Skeletal muscle tissue (tissue), 4 donors: Measurements from ENCODE around the gene PPP1R36. TPM values are rescaled to one million over a fixed set of nuclear protein-coding genes. Genes with fewer than 3 reads are reported as not detected.

Experiments
- H3K27ac ChIP-seq: one replicate; pipeline ENCODE4 v1.7.0; 2013; ENCODE audit warnings: mild to moderate bottlenecking, low read depth, low read length, inconsistent platforms
- H3K27me3 ChIP-seq, 3 donors: one replicate each; pipeline ENCODE4 v1.7.0; 2013; ENCODE audit warnings: low read length in 3 of 3; ENCODE audit not compliant: control insufficient read depth in 3 of 3, insufficient read depth in 3 of 3
- H3K36me3 ChIP-seq, 3 donors: one replicate each; pipeline ENCODE4 v1.7.0; 2013; ENCODE audit warnings: low read length in 3 of 3; ENCODE audit not compliant: control insufficient read depth in 3 of 3, insufficient read depth in 3 of 3
- H3K4me1 ChIP-seq, 3 donors: one replicate each; pipeline ENCODE4 v1.7.0; 2013; ENCODE audit warnings: low read length in 3 of 3, mild to moderate bottlenecking in 3 of 3; ENCODE audit not compliant: control insufficient read depth in 3 of 3, insufficient read depth in 3 of 3
- H3K4me3 ChIP-seq, 3 donors: one replicate each; pipeline ENCODE4 v1.7.0; 2013; ENCODE audit warnings: low read length in 3 of 3
- H3K9ac ChIP-seq, 3 donors: one replicate each; pipeline ENCODE4 v1.7.0; 2013; ENCODE audit warnings: low read length in 3 of 3, mild to moderate bottlenecking in 3 of 3, moderate library complexity in 2 of 3, low read depth in 1 of 3
- H3K9me3 ChIP-seq, 3 donors: one replicate each; pipeline ENCODE4 v1.7.0; 2013; ENCODE audit warnings: low read length in 3 of 3; ENCODE audit not compliant: control insufficient read depth in 3 of 3
- total RNA-seq: library from RNA; depleted of rRNA; stranded (reverse); fragments of >200 nt; gene quantifications from one replicate; pipeline ENCODE4 v1.2.3, GENCODE V29; 2014
- donor health status: Osteomylitis.

PPP1R36 gene
- total RNA-seq, 1 donor from 2014 or later = 0.52 TPM

DNA sequence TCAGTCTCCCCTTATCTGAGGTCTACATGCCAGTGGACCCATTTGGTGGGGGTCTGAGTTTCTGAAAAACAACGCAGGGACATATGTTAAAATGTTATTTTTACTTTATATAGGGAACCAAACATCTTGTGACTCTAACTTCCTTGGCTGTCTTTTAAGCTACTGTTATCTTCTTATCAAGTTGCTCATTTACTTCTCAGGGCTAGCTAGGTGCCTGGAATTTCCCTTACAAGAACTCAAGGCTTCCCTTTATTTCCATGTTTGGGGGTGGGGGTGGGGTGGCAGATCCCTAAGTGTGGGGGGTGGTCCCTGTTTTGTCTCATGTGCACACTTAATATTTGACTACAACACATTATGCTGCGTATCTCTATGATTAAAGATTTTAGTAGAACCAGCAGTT, 31.6 kb downstream of the PPP1R36 start:
- Histone ChIP-seq H3K36me3 (no peaks in the 10 kb centered on the region), H3K9ac (no peak overlapping the region), H3K4me3 (no peak overlapping the region), H3K27ac (no peak overlapping the region), H3K9me3 (no peaks in the 10 kb centered on the region), H3K4me1 (peaks cover 16 to 22% (median 22%) of the 10 kb centered on the region in 3 donors), H3K27me3 (no peaks in the 10 kb centered on the region)

GRCh38 chr14:64581817-64582216, 32.1 kb downstream of the PPP1R36 start:
- Histone ChIP-seq H3K27ac (peak overlapping the region; percentile 21), H3K27me3 (no peaks in the 10 kb centered on the region), H3K4me1 (peaks cover 16 to 22% (median 22%) of the 10 kb centered on the region in 3 donors), H3K4me3 (peak overlapping the region in 2 of 3 donors; percentile 29 to 45), H3K9me3 (no peaks in the 10 kb centered on the region), H3K36me3 (no peaks in the 10 kb centered on the region), H3K9ac (no peak overlapping the region)

DNA sequence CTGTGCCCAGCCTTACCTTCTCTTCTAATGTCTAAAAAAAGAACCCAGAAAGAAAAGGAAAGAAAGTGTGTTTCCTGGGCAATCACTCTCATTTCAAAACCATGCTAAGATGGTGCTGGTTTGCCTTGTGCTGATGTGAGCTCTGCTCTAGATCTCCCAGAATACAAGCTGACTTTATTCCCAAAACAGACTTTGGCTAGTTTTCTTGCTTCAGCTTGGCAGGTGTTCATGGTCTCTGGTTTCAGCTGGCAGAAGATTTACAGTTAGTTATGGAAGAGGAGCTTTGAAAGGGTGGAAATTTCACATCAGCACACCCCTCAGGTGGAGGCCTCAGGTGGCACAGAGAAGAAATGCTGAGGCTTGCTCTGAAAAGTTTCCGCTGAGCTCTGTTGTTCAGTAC, 34.4 kb downstream of the PPP1R36 start:
- H3K9ac ChIP-seq = no peak overlapping the region
- peaks cover 16 to 22% (median 22%) of the 10 kb centered on the region in 3 donors for H3K4me1 ChIP-seq
- no peaks in the 10 kb centered on the region for H3K27me3 ChIP-seq
- H3K36me3 ChIP-seq = no peaks in the 10 kb centered on the region
- peak overlapping the region in 1 of 3 donors; percentile 14 for H3K4me3 ChIP-seq
- peak overlapping the region; percentile 78 for H3K27ac ChIP-seq
- H3K9me3 ChIP-seq = no peaks in the 10 kb centered on the region

DNA sequence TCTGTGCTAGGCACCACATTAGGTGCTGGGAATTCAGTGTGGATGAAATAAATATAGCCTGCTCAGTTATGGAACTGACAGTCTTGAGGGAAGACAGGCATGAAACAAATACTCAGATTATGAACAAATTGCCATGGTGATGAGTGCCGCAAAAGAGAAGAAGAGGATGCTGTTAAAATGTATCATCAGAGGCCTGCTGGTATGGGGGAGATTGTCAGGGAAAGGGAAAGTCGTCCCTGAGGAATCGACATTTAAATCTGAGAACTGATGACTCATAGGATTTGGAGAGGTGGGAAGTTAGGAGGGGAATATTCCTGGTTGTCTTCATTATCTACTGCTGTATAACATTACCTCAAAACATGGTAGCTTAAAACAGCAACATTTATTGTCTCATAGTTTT, 42.0 kb downstream of the PPP1R36 start:
- H3K4me1 ChIP-seq = no peaks in the 10 kb centered on the region
- H3K9ac ChIP-seq = no peak overlapping the region
- no peaks in the 10 kb centered on the region for H3K9me3 ChIP-seq
- H3K27me3 ChIP-seq = no peaks in the 10 kb centered on the region
- H3K36me3 ChIP-seq = no peaks in the 10 kb centered on the region
- no peak overlapping the region for H3K27ac ChIP-seq
- no peak overlapping the region for H3K4me3 ChIP-seq

DNA sequence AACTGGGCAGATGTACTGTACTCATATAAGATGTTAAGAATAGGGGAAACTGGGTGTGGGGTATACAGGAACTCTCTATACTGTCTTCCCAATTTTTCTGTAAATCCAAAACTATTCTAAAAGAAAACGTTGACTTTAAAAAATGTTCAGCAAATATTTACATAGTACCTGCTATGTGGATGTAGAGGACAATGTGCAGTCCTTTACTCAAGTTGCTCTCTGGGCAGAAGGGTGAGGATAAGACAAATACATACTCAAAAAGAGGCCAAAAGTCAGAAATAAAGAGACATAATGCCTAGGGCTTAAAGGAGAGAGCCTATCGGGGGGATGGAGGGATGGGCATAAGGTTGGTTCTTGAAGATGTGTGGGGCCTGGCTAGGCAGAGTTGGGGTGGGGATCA, 44.7 kb downstream of the PPP1R36 start:
- no peaks in the 10 kb centered on the region for H3K4me1 ChIP-seq
- no peaks in the 10 kb centered on the region for H3K27me3 ChIP-seq
- H3K36me3 ChIP-seq = no peaks in the 10 kb centered on the region
- H3K9me3 ChIP-seq = no peaks in the 10 kb centered on the region
- no peak overlapping the region for H3K4me3 ChIP-seq
- no peak overlapping the region for H3K9ac ChIP-seq
- H3K27ac ChIP-seq = no peak overlapping the region

- H3K9ac ChIP-seq = no peak overlapping the region
- no peaks in the 10 kb centered on the region for H3K9me3 ChIP-seq
- no peaks in the 10 kb centered on the region for H3K36me3 ChIP-seq
These were observed 48.6 kb downstream of the PPP1R36 start for GRCh38 chr14:64598404-64598803.

DNA sequence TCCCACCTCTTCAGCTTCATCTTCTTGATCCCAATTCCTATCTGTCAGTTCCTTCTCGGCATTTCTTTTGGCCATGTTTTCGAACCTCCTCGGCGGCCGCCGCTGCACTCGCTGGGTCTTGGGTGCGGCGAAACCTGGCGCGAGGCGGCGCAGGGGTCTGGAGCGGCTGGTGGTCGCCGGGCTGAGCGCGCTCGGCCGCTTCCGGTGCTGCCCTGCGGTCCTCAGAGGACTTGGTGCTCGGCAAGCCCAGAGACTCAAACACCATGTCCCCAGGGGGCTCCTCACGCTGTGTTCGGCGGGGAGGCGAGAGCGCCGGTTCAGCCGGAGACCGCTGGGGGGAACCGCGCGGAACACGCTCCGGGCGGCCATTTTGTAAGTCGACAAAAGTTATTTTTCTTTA, 51.8 kb downstream of the PPP1R36 start:
- Histone ChIP-seq H3K4me3 (peak overlapping the region in 2 of 3 donors; percentile 19 to 35), H3K9me3 (no peaks in the 10 kb centered on the region), H3K27ac (no peak overlapping the region), H3K9ac (no peak overlapping the region), H3K27me3 (peaks cover 0 to 2% (median 0%) of the 10 kb centered on the region in 3 donors), H3K4me1 (no peaks in the 10 kb centered on the region), H3K36me3 (no peaks in the 10 kb centered on the region)

More at GRCh38 chr14:64598404-64598803, 48.6 kb downstream of the PPP1R36 start:
- Histone ChIP-seq H3K27me3 (peaks cover 0 to 2% (median 0%) of the 10 kb centered on the region in 3 donors), H3K4me3 (no peak overlapping the region), H3K4me1 (no peaks in the 10 kb centered on the region), H3K27ac (no peak overlapping the region)

DNA sequence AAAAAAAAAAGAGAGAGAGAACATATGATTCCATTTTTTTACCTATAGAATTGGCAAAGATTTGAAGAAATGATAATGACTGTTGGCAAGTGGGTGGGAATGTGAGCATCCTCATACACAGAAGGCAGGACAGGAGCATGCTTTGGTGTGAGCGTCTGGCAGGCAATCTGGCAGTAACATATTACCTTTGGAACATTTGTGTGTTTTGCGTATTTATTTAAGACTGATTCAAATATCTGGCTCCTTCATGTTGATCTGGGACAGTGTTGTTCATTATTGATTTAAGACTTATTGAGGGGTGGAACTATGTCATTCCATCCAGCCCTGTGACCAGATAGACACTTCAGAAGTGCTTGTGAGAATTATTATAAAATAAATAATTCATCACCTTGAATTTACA, 53.1 kb downstream of the PPP1R36 start:
- Histone ChIP-seq H3K4me1 (no peaks in the 10 kb centered on the region), H3K27ac (no peak overlapping the region), H3K9me3 (no peaks in the 10 kb centered on the region), H3K27me3 (peaks cover 0 to 2% (median 0%) of the 10 kb centered on the region in 3 donors), H3K9ac (no peak overlapping the region), H3K4me3 (no peak overlapping the region), H3K36me3 (no peaks in the 10 kb centered on the region)

GRCh38 chr14:64604001-64604400, 54.2 kb downstream of the PPP1R36 start:
- no peak overlapping the region for H3K4me3 ChIP-seq
- H3K4me1 ChIP-seq = no peaks in the 10 kb centered on the region
- no peaks in the 10 kb centered on the region for H3K36me3 ChIP-seq
- H3K9me3 ChIP-seq = no peaks in the 10 kb centered on the region
- no peak overlapping the region for H3K27ac ChIP-seq
- H3K9ac ChIP-seq = no peak overlapping the region
- H3K27me3 ChIP-seq = peaks cover 0 to 2% (median 0%) of the 10 kb centered on the region in 3 donors

- Histone ChIP-seq H3K27ac (no peak overlapping the region), H3K4me1 (no peaks in the 10 kb centered on the region), H3K9me3 (no peaks in the 10 kb centered on the region), H3K27me3 (peaks cover 0 to 2% (median 0%) of the 10 kb centered on the region in 3 donors), H3K36me3 (no peaks in the 10 kb centered on the region), H3K4me3 (no peak overlapping the region), H3K9ac (no peak overlapping the region)
These were observed 55.1 kb downstream of the PPP1R36 start for GRCh38 chr14:64604881-64605280.
